RCC 7860 (cell line): ENCODE data around the gene RGPD5.
A peak's percentile ranks its signal among the peaks of the same experiment; 100 is the strongest.
"Not testable (repeated sequence)": the region's sequence is repeated elsewhere in the genome, so short reads cannot be mapped to it uniquely, and the experiment has no call there.

Experiments used
- DNase-seq: peaks from one replicate; pipeline ENCODE4 v3.0.0-alpha.2; 2015; ENCODE audit warnings: low spot score
- FAIRE-seq: peaks from 2 replicates; lab custom pipeline; 2012; peaks lifted over from hg19 to GRCh38; lab: Jason Lieb, UNC

Gene RGPD5

DNA sequence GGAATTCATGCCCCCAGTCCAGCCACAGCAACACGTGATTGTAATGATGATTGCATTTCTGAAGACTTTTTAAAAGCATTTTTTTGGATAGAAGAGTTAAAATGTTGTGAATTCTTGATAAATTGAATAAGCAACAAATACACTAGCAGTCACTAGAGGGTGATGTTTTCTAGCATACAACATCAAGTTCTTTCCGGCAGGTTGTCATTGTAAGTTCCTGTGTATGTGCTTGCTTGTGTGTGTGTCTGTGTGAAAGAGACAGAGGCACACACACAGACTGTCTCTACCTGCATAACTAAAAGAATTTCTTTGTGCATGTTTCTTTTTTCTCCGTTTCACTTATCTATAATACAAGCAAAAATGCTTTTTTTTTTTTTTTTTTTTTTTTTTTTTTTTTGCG lies 95.8 kb downstream of the RGPD5 start:
- FAIRE-seq: peak; percentile 64
- not testable (repeated sequence) for DNase-seq

DNA sequence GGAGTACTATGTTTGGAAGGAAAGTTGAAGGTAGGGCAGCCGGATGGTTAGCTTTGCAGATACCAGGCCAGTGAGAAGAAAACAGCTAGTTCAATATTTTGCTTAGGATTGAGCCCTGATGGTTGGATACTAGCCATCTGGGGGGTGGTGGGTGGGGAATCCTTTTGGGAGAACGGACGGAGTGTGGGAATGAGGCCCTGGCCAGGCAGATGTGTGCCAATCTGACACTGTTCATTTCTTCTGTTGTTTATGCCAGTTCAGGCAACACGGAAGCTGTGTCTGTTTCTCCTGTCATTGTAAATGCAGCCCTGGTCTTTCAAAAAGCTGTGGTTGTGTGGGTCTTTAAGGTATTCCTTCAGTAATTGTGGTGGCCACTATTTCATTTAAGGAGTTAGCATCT lies 96.9 kb downstream of the RGPD5 start:
- DNase-seq, FAIRE-seq: not testable (repeated sequence)

DNA sequence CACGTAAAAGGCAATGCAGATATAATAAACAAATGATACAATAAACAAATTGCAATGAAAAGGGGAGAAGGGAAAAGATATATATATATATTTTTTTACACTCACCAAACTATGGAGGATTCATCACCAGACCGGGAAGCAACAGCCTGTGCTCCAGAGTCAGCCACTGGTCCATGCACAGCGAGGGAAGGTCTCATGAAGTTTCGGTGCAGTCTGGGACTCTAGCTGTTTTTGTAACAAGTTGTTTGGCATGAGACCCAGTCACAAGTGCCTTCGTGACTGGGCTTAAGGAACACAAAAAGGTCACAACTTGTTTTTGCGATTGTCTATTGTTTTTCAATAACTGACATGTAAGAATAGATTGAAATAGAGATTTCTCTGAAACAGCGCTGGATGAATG lies 99.6 kb downstream of the RGPD5 start:
- not testable (repeated sequence) for DNase-seq, FAIRE-seq

DNA sequence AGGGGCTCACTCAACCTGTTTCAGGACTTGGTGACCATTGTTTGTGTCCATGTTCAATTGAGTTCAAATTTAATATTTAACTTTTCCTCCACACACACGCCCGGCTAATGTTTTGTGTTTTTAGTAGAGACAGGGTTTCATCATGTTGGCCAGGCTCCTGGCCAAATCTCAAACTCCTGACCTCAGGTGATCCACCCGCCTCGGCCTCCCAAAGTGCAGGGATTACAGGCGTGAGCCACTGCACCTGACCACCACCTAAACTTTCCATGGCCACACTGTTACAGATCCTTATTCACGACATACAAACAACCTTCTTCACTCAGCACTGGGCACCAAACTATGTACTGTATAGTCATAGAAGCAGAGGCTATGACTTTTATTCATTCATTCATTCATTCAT lies 100.0 kb downstream of the RGPD5 start:
- FAIRE-seq, DNase-seq: not testable (repeated sequence)

DNA sequence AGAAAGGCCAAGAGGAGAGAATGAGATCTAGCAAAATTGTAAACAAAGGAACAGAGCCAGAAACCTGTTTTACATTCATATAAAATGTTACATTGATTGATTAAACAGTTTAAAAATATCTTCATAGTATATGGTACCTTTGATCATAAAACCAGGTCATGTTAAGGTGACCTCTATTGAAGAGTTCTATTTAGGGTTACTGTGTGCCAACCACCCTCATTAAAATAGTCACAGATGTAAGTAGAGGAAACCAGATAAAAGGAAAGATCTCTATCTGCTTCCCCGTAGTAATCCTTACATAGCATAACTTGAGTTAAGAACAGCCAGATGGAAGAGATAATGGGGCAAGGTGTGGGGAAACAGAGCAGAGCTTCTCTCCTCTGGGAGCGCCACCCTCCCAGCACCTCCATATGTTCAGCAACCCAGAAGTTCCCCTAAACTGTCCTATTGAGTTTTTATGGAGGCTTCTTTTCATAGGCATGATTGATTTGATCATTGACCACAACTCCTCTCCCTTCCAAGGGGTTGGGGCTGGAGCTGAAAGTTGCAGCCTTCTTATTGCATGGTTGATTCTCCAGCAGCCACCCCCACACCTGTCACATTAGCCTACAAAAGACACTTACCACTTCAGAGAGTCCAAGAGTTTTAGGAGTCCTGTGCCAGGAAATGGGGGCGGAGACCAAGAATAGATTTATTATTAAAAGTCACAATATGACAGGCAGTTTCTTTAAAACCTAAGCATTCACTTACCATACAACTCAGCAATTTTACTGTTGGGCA lies 101.2 kb downstream of the RGPD5 start:
- not testable (repeated sequence) for DNase-seq, FAIRE-seq

DNA sequence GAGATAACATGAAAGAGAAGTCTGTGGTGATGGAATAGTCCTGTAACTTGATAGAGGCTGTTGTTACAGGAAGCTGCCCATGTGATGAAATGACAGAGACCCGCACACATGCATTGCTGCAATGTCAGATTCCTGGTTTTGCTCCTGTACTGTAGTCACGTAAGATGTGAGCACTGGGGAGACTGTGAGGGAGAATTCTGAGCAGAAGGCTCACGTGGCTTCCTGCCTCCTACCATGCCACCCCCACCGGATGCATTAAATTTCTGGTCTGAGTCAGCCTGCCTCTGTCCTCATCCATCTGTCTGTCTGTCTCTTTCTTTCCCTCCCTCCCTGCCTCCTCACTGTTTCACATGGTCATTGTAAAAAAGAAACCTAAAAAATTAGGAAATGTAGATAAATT lies 102.1 kb downstream of the RGPD5 start:
- DNase-seq: not testable (repeated sequence)
- FAIRE-seq: peak; percentile 75

DNA sequence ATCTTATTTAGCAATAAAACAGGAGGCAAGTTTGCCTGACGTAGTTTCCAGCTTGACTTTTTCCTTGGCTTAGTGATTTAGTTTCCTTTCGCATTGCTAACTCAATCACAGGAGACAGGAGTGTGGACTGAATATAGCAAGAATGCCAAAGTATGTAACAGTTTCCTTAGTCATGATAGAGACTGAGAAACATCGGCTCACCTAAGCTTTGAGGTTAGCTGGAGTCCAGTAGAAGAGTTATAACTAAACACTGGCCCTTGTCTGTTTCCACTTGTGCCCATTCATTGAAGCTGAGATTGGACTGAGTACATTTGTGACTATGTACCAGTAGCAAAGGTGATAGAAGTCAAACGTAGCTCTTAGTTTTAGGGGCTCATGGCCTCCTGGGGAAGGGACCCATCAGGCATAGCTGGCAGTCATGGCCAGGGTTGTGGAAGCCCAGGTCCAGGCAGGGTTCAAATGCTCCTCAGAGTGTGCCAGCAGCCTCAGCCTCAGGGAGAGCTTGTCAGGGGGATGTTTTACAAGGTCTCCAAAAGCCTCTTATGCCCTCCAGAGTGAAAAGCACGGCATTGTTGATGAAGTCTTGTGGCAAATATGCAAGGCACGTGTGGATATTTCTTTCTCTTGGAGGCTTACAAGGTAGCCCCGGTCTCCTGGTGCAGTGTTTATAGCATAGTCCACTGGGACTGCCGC lies 103.8 kb downstream of the RGPD5 start:
- FAIRE-seq, DNase-seq: not testable (repeated sequence)

DNA sequence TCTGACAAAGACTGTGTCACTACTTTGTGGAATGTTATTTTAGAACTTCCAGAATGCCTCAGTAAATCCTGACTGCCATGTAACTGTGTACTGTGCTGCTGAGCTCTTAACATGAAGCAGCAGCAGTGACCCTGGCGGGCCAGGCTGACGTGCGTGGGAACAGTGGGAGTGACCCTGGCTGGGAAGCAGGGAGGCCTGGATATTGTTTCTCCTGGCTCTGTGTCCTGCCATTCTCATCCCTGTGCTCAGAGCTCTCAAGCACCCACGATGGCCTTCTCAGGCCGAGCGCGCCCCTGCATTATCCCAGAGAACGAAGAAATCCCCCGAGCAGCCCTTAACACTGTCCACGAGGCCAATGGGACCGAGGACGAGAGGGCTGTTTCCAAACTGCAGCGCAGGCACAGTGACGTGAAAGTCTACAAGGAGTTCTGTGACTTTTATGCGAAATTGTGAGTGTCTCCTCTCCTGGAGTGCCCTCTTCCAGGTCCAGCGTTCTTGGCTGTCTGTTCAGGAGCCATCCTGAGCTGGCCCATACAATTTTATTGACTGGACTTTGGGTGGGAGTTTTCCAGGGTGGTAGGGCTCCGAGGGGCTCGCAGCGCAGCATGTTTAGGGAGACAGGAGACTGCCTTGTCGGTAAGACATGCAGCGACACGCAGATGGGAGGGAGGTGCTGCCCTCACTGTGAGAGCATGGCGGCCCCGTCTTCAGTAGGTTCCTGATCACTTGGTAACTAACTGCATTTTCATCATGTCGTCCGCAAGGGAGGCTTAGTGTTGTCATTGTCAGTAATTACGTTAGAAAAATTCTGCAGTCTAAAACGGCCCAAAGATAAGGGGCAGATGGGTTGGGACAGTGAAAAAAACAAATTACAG lies 104.6 kb downstream of the RGPD5 start, which contains the start of gene LIMS3:
TSS of gene LIMS3 (plus strand) at position 227 of the 875 bp plus-strand sequence. CDS start at position 268, 41 bp downstream.
- not testable (repeated sequence) for DNase-seq, FAIRE-seq

DNA sequence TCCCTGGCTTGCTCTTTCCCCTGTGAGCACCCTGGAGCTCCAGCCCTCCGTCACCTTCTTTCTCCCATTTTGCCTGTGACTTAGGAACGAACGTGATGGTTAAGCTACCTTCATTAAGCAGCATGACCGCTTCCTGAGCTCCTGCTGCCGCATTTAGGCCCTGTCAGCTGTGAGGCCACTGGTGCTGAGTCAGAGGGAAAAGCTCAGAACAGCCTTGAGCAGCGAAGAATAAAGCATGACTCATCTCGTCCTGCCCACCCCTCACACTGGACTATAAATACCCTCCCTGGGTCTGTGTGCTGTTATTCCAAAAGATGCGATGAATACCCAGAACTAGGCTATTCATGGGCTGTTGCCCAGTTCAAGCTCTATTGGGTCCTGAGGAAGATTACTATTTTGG lies 111.7 kb downstream of the RGPD5 start:
- not testable (repeated sequence) for DNase-seq
- FAIRE-seq: peak; percentile 83
